ENCODE results near the gene ZBTB22.

DNA sequence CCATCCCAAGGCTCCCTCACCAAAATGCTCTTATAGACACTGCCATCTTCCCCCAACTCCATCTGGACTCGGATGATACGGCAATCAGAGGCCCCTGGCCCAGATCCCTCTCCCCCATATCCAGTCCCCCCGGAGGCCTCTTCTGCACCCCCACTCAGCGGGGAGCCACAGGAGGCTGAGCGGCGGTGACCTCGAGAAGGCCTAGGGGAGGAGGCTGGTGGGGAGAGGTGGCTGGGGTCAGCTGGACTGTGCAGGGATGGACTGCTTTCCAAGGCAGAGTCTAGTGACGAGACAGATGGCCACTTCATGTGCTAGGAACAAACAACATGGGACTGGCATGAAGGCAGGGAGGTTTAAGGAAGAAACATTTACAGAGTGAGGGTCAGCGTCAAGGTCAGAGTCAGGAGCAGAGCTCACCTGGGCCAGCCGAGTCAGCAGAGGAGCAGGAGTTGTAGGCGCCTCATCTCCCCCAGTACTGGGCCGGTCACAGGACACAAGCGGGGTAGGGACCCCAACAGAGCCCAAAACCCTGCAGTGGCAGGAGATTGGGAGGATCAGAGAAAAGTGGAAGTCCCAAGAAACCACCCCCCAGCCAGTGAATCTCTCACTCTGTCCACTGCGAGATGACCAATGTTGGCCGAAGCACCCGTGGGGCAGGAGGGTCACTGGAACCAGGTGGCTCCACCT, 24.4 kb downstream of the ZBTB22 start:
- TF ChIP-seq, protein P1, sequence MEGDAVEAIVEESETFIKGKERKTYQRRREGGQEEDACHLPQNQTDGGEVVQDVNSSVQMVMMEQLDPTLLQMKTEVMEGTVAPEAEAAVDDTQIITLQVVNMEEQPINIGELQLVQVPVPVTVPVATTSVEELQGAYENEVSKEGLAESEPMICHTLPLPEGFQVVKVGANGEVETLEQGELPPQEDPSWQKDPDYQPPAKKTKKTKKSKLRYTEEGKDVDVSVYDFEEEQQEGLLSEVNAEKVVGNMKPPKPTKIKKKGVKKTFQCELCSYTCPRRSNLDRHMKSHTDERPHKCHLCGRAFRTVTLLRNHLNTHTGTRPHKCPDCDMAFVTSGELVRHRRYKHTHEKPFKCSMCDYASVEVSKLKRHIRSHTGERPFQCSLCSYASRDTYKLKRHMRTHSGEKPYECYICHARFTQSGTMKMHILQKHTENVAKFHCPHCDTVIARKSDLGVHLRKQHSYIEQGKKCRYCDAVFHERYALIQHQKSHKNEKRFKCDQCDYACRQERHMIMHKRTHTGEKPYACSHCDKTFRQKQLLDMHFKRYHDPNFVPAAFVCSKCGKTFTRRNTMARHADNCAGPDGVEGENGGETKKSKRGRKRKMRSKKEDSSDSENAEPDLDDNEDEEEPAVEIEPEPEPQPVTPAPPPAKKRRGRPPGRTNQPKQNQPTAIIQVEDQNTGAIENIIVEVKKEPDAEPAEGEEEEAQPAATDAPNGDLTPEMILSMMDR (IDR thresholded peaks at IDR 0.05): no peak
- no peak for TF ChIP-seq POLR2A (IDR thresholded peaks at IDR 0.05)
